Activated naive CD4-positive, alpha-beta T cell treated with anti-CD3 and anti-CD28 coated beads, Interleukin-2, amount 50 U/mL, for 16 hours (primary cell): ENCODE data around the gene SLX4IP.

ENCODE experiments used
- DNase-seq: peaks from one replicate; pipeline ENCODE4 v3.0.0-alpha.2; 2020

SLX4IP gene

DNA sequence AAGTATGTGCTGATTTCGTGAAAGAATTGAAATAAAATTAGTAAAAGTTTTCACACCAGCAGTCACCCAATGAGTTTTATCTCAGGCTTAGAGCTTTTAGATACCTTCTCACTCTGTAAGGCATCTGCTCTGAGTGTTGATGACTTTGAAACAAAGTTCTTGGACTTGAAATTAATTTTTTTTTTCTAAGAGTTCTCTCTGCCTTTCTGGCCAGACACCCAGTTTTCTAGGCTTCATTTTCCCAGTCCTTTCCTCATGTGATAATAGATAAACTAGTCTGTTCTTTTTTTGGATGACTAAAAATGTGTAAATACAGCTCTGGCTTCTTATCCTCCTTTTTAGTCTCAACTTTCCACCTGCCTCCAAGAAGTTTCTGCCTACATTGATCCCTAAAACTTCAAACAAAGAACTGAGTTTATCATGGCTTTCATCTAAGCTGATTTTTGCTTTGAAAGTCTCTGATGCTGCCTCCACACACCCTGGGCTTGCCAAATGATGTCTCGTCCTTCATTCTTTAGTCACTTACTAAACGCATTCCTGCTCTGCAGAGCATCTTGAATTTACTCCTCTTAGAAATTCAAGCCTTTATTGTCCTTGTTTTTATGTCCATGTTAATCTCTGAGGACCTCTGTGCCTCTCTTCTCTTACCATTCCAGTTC is 32.7 kb downstream of the SLX4IP start:
- no peak for DNase-seq

DNA sequence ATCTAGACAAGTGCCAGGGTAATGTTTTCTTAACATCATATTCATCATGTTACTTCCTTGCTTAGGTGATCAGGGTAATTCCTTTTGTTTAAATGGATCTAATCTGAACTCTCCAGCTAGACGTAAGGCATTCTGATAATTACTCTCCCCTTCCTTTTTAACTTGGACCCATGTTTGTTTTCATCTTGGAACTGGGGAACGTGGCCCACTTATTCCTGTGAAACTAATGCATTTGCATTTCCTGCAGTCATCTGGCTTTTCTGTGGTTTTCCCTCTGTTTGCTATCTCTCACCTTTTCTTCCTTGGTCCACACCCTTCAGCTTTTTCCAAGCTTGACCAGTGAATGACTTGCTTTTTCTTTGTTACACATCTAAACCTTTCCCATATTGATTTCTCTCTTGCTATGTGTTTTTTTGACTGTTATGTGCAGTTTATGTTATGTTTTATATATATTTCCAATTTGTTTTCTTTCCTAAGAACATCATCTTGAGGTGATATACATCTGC is 33.3 kb downstream of the SLX4IP start:
- DNase-seq = no peak

DNA sequence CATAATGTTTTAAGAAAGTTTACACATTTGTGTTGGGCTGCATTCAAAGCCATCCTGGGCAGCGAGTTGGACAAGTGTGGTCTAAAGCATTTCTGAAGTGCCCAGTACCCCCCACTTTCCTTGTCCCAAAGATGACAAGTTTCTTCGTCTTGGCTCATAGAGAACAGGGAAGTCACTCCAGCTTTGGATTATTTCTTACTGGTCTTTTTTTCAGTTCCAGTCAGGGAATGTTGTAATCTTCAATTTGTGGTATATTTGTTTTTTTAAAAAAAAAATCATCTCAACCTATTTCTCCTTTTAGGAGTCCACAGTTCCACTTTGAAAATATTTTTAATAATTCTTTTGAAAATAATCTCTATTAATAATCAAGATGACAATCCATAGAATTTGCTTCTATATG is 34.0 kb downstream of the SLX4IP start:
- no peak for DNase-seq

DNA sequence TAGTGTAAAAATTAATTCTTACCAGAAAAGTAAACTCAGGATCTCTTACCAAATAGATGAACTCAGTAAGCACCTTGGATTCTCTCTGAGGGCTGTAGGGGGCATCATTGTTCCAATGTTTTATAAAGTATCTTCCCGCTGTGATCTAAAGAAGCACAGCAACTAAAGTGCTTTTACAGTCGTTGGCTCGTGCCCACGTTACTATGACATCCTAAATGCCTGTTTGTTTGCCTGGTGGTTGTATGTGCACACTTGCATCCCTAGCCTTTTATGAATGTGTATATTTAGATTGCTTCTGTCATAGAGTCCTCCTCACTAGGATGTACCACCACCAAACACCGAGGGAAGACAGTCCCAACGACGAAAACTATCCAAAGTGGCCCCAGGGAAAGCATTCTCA is 34.5 kb downstream of the SLX4IP start:
- DNase-seq = no peak

DNA sequence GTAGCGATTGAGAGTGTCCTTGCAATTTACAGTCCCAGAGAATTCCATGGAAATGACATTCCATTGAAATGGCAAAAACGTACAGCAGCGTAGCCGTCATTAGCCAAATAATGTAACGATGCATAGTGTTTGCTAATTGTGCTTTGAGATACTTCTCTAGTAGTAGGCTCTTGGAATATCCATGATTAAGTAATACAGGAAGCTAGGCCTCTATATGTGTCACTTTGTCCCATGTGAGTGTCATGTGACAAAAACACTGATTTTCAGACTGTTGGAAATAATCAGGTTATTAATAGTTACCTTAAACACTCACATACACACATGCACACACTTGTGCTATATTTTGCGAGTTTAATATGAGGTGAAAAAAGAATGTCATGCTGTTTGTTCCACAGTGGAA is 35.2 kb downstream of the SLX4IP start:
- no peak for DNase-seq

DNA sequence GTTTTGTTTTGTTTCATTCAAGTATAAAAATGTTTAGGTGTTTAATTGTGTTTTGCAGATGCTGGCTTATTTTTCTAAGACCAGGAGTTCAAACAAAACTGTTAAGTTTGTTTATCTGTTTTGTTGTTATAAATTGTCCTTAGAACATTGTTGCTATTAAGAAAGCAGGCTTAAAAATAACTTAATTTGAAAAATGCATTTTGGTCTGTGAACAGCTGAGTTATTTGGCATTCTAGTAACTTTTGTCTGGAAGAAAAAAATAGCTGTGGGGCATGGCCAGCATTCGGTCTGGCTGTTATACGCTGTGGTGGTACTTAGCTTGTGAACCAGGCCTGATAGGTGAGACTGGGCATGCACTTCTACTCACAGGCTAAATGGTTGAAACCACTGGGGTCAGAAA is 37.8 kb downstream of the SLX4IP start:
- no peak for DNase-seq

DNA sequence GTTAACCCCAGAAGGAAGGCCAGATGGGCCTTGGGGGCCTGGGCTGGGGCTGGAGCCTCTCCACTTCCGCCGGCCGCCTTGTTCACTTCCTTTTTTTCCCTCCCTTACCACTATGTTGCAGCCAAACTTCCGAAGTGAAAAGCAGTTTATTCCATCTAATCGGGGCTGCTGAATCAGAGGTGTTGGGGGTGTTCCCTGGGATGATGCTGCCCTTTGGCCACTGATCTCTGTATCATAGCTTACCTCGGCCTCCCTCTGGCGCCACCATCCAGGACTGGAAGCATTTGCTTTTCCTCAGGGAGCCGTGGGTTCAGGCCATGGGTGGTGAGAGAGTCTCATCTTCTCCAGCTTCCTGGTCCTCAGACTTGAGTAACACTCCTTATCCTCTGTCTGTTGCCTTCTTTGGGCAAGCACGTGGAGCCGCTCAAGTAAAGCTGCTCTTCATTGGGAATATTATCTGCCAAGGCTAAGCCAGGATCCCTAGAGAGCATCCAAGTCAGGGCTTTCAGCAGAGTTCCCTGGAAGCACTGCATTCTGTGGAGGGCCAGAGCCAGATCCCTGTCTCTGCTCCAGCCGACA is 39.6 kb downstream of the SLX4IP start:
- DNase-seq = no peak

DNA sequence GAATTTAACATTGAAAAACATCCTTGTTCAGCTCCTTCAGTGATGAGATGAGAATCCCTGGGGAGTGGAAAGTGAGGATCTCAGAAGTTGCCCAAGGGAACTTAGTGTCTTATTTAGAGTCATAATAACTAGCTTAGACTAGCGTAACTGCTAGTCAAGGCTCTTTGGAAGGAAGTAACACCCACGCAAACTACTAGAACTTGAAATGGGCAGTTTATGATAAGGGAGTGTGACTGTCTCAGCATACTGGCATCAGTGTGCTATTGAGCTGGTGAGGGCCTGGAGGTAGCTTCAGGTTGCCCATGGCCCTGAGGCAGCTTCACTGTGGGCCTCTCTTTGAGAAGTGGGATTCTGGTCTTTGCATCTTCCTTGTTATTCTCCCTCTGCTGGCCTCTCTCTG is 40.1 kb downstream of the SLX4IP start:
- no peak for DNase-seq

DNA sequence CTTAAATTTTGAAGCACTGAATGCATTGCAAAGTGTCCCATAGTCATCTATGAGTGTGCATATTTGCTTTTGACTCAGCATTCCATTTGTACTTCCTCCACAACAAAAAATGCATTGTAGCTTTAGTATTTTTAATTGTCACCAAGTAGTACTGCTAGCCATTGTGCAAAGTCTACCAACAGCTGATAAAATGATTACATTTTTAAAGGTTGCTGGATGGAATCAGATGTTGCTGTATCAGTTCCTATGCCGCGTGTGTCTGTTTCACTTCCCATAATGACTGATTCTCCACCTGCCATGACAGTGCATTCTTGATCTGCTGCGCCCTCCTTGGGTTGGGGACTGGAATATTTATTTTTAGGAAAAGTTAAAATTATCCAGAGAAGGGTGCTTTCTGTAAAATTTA is 41.2 kb downstream of the SLX4IP start:
- no peak for DNase-seq

DNA sequence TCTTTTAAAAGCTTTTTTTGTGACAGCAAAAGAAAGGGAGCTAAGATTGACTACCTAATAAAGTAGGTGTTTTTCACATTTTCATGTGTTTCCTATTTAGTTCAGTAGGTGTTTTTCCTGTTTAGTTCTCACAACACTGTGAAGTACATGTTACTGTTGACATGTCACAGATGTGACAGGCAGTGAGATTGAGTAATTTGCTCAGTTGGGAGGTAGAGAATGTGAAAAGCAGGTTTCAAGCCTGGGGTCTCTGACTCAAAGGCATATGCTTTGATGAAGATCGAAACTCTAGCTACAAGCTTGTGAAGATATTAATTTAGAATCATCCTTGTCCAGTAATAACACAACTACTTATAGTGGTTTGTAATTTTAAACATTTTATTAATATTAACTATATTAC is 43.1 kb downstream of the SLX4IP start:
- DNase-seq = no peak

DNA sequence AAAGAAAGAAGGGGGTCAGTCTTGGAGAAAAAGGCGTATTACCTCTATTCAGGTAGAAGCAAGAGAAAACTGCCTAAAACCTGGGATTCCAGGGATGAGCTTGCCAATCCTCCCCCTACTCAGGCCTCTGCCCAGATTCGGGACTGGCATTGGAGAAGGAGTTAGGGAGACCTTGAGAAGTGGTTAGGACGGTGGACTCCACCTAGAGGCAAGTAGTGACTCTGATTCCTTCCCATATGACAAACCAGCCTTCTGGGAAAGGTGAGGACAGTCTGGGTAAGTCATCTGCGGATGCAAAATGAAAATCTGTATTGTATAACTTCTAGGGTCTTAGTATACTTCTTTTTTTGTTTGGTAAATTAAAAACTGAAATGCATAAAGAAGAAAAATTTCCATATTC is 43.8 kb downstream of the SLX4IP start:
- no peak for DNase-seq

DNA sequence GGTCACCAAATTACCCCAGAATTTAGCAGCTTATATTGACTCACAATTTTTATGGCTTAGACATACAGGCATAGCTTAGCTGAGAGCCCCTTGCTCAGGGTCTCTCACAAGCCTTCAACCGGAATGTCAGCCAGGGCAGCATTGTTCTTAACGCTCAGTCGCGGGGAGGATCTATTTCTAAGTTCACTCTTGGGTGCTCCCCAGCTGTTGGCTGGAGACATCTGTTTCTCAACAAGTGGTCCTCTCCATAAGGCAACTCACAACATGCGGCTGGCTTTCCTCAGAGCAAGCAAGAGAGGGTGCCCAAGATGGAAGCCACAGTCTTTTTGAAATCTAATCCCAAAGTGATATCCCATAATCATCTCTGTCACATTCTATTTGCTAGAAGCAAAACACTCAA is 46.6 kb downstream of the SLX4IP start:
- DNase-seq = no peak

DNA sequence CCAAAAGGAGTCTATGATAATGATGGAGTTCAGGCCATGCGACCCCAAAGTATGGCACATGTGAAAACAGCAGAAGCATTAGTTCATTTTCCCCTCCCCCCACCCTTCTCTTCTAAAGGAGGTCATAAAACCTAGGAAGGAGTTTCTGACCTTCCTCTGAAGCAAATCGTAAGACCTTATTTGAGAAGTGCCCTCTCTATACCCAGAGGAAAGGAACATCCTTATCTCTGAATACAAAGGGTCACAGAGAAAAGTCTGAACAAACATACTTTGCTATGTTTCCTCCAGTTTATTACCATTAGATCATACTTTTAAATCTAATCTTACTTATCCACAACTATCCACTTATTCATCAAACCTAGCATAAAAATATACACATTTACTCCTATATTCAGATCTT is 48.6 kb downstream of the SLX4IP start:
- no peak for DNase-seq

DNA sequence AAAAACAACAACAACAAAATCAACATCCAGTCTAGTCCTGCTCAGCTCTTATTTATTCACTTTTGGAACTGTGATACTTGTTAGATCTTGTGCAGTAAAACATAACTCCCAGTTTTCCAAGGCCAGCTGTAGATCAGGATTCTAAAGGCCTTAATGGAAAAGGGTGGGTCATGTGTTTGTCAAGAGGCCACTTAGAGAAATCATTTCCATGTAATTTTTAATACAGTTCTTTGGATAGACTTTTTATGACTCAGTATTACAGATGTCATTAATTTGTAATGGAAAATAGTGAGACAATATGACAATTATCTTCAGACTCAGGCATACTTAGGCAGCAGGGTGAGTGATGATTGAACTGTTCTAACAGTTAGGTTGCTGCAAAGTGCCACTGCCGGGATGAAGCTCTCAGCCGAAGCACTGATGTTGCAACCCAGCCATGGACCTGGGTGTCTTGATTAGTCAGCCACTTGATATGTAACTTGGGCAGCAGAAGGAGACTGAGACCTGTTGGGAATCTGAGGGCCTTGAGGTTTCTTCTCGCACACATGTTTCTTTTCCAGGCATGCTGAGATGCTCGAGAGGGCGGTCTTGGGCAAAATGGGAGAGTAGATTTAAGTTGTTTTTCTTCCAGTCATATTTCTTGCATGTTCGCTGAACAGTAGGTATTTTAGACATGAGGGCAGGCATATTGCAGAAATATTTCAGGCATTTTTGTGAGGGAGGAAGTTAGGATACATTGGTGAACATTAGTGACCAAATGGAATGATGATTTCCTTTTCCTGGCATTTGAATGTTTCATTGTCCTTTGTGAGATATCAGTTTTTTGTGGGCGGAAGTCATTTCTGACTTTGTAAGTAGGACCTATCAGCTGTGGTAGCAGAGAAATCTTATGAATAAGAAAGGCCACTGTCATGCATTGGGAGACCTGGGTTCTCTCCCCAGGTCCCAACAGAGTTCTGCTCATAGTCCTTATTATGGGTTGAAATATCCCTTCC is 52.3 kb downstream of the SLX4IP start:
- no peak for DNase-seq

DNA sequence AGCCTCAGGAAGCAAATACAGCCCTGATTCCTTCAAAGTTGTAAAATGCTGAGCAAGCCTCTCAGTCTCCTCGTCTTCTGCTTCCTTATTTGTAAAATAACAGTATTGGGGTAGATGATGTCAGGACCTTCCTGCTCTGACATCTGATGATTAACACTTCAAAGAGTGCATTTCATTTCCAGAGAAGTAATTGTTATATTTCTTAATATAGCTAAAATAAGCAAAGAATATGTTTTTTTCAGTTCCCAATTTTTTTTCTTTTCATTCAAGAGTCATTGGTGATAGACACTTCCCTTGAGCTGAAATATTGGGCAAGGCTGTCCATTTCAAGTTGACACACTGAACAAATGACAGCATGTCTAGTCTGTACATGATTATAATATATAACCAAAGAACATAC is 53.4 kb downstream of the SLX4IP start:
- DNase-seq = no peak

DNA sequence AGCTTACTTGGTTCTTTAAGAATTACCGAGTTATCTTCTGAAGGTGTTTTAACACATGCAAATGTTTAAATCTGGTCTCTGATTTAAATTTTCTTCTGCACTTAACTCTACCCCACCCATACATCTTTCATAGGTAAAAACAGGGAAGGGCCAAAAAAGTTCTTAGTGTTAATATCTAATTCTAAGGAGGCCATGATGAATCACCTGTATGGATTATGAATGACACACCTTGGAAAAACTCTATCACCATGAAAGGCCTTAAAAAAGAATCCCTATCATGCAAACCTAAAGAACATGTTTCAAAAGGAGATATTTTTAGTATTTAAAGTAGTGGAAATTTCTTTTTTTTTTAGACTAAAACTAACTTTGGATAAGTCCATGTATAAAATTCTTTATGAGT is 54.7 kb downstream of the SLX4IP start:
- DNase-seq = no peak

DNA sequence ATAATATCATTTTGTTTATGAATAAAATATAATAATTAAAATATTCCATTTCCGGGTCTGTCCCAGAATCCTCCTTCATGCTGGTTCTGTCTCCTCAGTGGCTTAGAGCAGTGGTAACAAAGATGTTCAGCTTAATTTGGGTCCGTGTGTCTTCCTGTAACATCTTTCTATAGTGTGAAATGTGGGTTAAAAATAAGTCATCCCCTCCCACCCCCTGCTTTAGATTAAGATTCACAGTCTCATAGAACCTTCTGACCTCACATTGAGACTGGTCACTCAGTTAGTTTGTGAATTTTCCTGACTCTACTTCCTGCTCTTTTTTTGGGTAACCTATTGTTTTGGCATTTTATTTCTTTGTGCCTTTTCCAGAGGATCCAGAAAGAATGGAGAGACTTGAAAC is 55.2 kb downstream of the SLX4IP start:
- no peak for DNase-seq

DNA sequence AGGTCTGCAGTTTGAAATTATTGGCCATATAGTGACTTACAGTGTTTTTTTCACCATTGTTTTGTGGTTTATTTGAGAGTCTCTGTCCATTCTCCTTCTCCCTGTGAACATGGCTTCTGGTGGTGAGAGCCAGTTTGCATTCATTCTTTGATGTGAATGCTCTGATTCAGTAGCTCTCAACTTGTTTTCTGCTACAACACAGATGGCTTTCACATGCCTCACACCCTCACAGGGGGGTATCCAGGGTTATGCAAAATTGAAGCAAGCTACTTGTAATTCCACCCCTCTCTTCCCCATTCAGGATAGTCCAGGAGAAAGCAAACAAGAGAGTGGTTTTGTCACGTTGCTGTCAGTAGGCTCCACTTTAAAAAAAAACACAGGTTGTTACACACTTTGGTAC is 55.6 kb downstream of the SLX4IP start:
- DNase-seq = no peak

DNA sequence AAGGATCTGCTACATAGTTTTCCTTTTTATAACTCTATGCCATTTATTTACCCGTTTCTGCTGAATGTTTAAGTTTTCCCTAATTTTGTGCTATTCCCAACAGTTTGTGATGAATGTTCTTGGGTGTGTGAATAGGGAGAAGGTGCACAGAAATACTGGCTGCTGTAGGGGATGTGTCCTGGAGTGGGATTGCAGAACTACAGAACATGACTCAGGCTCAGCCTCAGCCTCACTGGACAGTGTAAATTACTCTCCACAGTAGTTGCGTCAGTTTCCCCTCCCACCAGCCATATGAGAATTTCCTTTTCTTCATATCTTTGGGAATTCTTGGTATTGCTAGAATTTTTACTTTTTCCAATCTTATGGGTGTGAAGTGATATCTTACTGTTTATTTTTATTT is 57.0 kb downstream of the SLX4IP start:
- no peak for DNase-seq

DNA sequence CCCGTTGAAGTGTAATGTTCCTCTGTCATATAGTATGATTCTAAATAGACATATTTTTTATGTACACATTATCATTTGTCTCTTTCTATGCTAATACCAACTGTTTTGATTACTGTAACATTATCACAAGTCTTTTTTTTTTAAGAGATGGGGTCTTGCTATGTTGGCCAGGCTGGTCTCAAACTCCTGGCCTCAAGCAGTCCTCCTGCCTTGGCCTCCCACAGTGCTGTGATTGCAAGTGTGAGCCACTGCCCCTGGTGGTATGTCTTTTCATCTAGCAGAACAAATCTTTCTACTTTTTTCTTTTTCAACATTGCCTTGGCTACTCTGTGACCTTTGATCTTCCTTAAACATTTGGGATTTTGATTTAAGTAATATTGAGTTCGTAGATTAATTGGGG is 57.7 kb downstream of the SLX4IP start:
- no peak for DNase-seq

DNA sequence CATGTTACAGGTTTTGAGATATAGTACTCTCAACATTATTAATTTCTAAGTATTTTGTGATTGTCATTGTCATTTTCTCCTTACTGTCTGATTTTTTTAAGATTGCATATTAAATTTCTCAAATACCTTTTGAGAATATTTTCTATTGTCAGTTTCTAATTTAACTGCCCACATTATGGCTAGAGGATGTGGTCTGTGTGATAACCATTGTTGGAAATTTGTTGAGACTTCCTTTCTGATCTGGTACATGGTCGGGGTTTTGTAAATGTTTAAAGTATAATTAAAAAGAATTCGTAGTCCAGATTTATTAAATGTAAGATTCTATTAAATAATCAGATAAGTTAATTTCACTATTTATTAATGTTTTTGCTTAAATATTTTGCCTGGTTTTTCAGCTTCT is 60.1 kb downstream of the SLX4IP start:
- DNase-seq = no peak

DNA sequence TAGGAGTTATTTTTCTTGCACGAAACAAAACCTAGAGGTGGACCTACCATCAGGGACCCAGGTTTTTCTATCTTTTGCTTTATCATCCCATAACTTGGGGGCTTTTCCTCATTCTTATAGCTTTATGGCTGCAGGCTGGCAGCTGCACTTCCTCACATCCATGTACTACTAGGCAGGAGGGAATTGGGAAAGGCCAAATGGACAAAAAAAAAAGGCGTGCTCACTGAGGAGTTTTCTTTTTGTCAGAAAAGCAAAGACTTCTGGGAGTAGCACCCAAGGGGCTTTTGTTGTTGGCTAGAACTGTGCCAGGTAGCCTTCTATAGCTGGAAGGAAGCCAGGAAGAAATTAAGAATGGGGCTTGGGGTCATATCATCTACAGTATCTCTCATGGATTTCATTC is 61.4 kb downstream of the SLX4IP start:
- DNase-seq = no peak

DNA sequence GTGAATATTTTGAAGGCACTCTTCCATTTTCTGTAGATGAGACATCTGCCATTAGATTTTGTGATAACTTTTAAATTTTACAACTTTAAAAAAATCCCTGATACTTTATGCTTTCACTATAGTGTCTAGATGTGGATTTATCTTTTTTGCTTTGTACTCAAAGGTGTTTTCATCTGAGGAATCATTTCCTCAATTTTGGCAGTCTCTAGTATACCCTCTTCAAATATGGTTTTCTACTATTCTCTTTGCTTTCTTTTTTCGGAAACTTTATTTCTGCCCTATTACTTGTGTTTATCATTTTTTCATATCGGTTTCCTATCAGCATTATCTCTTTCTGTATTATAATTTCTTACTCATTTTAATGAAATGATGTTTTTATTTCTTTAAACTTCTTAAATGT is 62.2 kb downstream of the SLX4IP start:
- no peak for DNase-seq

DNA sequence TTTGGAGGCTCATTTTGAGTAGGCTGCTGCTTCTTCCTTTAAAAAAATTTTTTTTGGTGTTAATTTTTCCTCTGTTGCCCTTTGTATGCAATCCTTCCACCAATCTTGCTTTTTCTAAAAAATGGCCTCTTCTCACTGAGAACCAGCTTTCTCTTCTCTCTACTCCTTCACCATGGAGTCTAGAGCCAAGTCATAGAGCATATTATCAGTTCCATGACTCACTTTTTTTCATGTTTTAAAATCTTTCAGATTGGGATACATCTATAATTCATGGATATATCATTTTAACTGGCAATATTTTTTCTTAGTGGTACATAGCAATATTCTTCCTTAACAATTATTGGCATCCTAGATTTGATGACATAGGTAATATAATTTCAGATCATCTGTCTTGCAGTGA is 62.7 kb downstream of the SLX4IP start:
- no peak for DNase-seq
